HepG2 (cell line): Measurements from ENCODE around the gene PKDREJ. TPM values are rescaled to one million over a fixed set of nuclear protein-coding genes. Genes with fewer than 3 reads are reported as not detected.

Experiments
- BHLHE40 ChIP-seq: IDR thresholded peaks from 2 replicates; pipeline ENCODE4 v1.6.1; 2011; ENCODE audit warnings: low read length, improper control_type of control experiment
- FLYWCH1 ChIP-seq: sonication (generic); formaldehyde crosslinking; IDR thresholded peaks from 2 replicates; pipeline ENCODE4 v1.8.1; 2023; ENCODE audit warnings: mild to moderate bottlenecking, missing genetic modification reagents
- FOSL1 ChIP-seq: sonication (generic); formaldehyde crosslinking; IDR thresholded peaks from 2 replicates; pipeline ENCODE4 v1.9.0; 2021; ENCODE audit warnings: missing genetic modification reagents, borderline replicate concordance
- GFI1 ChIP-seq: sonication (generic); formaldehyde crosslinking; IDR thresholded peaks from 2 replicates; pipeline ENCODE4 v1.5.0; 2020; ENCODE audit warnings: missing genetic modification reagents, mild to moderate bottlenecking, borderline replicate concordance
- MIER2 ChIP-seq: IDR thresholded peaks from 2 replicates; pipeline ENCODE4 v1.6.1; 2016; ENCODE audit warnings: missing biosample characterization, missing genetic modification reagents
- PAX8 ChIP-seq: sonication (generic); formaldehyde crosslinking; IDR thresholded peaks from 2 replicates; pipeline ENCODE4 v1.8.0; 2022; ENCODE audit warnings: mild to moderate bottlenecking, missing genetic modification reagents, borderline replicate concordance
- ZBTB42 ChIP-seq: sonication (generic); formaldehyde crosslinking; IDR thresholded peaks from 2 replicates; pipeline ENCODE4 v1.5.0; 2020; ENCODE audit warnings: mild to moderate bottlenecking, missing genetic modification reagents
- ZKSCAN1 ChIP-seq: fragments of 150-350 bp; IDR thresholded peaks from 2 replicates; pipeline ENCODE4 v1.6.1; 2014; ENCODE audit warnings: low read length
- ZNF326 ChIP-seq: sonication (generic); formaldehyde crosslinking; IDR thresholded peaks from 2 replicates; pipeline ENCODE4 v1.4.0; 2020; ENCODE audit warnings: missing genetic modification reagents, borderline replicate concordance
- ZNF782 ChIP-seq: sonication (generic); formaldehyde crosslinking; IDR thresholded peaks from 2 replicates; pipeline ENCODE4 v1.4.0; 2020; ENCODE audit warnings: missing genetic modification reagents, mild to moderate bottlenecking, borderline replicate concordance
- ZSCAN30 ChIP-seq: sonication (generic); formaldehyde crosslinking; IDR thresholded peaks from 2 replicates; pipeline ENCODE4 v1.5.0; 2020; ENCODE audit warnings: mild to moderate bottlenecking, missing genetic modification reagents
- polyA plus RNA-seq, 8 experiments: library from polyadenylated mRNA; depleted of rRNA in 3 of 8; stranded (reverse) in 7 of 8; unstranded in 1 of 8; fragments of >200 nt; fragmentation: Illumina TruSeq in 4 of 8; extraction: Trizol in 4 of 8; gene quantifications; 2 replicates each; pipeline versions ENCODE4 v1.2.1 to v1.2.3, GENCODE V29; 2011 to 2016; ENCODE audit warnings: low read depth in 4 of 8, missing spikeins in 1 of 8, mixed read lengths in 1 of 8; ENCODE audit not compliant: insufficient read depth in 1 of 8
- total RNA-seq, 5 experiments: library from RNA; depleted of rRNA; stranded (reverse); fragments of >200 nt; fragmentation: Illumina TruSeq; extraction: Trizol; gene quantifications; 2 replicates each; pipeline ENCODE4 v1.2.3, GENCODE V29; 2016; ENCODE audit warnings: low read depth in 1 of 5
- TF ChIP-seq, protein P1 (sequence below), 2 experiments: fragments of 450-650 bp in 1 of 2; sonication (generic) in 1 of 2; formaldehyde crosslinking in 1 of 2; IDR thresholded peaks; 2 replicates each; pipeline versions ENCODE4 v1.6.1 to v1.8.0; 2016 to 2022; ENCODE audit warnings: antibody characterized with exemption in 1 of 2, mild to moderate bottlenecking in 1 of 2, missing genetic modification reagents in 1 of 2
- TF ChIP-seq, protein P2 (sequence below): sonication (generic); formaldehyde crosslinking; IDR thresholded peaks from 2 replicates; pipeline ENCODE4 v1.8.1; 2023; ENCODE audit warnings: missing genetic modification reagents, mild to moderate bottlenecking, borderline replicate concordance
- TF ChIP-seq, protein P3 (sequence below): sonication (generic); formaldehyde crosslinking; IDR thresholded peaks from 2 replicates; pipeline ENCODE4 v1.8.0; 2022; ENCODE audit warnings: mild to moderate bottlenecking, missing genetic modification reagents, moderate library complexity
- TF ChIP-seq, protein P4 (sequence below): sonication (generic); formaldehyde crosslinking; IDR thresholded peaks from 2 replicates; pipeline ENCODE4 v1.5.0; 2020; ENCODE audit warnings: mild to moderate bottlenecking, missing genetic modification reagents

The PKDREJ gene
- total and polyA plus RNA-seq, 2 of the 13 experiments (the other 11 are each of a cell fraction or from before 2014, with no cell fraction given), result not detected

DNA sequence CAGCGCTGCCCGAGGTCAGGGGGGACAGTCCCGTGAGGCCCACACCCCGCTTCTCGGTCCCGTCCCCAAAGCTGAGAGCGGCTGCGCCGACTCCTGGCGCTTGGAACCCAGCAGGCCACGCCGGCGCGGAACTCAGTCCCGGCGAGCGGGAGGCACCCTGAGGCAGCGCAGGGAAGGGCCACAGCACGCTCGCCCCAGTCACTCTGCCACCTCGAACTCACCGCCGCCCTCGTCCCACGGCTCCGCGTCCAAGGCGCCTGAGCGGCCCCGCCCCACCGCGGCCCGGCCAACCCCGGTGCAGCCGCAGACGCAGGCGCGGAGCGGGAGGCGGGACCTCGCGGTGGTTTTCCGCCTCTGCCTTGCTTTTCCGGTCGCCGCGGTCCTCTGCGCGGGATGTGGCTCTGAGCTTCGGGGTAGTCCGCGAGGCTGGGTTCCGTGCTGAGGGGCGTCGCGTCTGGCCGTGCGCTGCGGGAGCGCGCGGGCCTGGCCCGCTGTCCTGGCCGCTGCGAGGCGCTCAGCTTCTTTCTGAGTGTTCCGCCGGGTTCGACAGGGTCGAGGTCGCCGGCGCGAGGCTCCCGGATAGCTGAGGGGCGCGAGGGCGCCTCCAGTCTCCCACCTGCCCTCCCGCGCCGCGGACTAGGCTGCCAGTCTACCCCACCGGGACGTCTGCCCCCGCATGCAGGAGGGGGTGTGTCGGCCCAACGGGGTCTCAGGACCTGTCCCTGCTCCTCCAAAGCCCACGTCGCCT is 12.9 kb downstream of the PKDREJ start, which contains the start of gene CDPF1 (continued):
- TF ChIP-seq, protein P1, sequence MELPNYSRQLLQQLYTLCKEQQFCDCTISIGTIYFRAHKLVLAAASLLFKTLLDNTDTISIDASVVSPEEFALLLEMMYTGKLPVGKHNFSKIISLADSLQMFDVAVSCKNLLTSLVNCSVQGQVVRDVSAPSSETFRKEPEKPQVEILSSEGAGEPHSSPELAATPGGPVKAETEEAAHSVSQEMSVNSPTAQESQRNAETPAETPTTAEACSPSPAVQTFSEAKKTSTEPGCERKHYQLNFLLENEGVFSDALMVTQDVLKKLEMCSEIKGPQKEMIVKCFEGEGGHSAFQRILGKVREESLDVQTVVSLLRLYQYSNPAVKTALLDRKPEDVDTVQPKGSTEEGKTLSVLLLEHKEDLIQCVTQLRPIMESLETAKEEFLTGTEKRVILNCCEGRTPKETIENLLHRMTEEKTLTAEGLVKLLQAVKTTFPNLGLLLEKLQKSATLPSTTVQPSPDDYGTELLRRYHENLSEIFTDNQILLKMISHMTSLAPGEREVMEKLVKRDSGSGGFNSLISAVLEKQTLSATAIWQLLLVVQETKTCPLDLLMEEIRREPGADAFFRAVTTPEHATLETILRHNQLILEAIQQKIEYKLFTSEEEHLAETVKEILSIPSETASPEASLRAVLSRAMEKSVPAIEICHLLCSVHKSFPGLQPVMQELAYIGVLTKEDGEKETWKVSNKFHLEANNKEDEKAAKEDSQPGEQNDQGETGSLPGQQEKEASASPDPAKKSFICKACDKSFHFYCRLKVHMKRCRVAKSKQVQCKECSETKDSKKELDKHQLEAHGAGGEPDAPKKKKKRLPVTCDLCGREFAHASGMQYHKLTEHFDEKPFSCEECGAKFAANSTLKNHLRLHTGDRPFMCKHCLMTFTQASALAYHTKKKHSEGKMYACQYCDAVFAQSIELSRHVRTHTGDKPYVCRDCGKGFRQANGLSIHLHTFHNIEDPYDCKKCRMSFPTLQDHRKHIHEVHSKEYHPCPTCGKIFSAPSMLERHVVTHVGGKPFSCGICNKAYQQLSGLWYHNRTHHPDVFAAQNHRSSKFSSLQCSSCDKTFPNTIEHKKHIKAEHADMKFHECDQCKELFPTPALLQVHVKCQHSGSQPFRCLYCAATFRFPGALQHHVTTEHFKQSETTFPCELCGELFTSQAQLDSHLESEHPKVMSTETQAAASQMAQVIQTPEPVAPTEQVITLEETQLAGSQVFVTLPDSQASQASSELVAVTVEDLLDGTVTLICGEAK (IDR thresholded peaks at IDR 0.05), result no peak
- TF ChIP-seq, protein P1 (CRISPR knock-in tag; IDR thresholded peaks at IDR 0.05), result peak; percentile 84
- peak; percentile 69; the same call in 1 of the 2 replicates for TF ChIP-seq ZSCAN30
- TF ChIP-seq GFI1 (CRISPR knock-in tag), result peak; percentile 76; the same call in 1 of the 2 replicates
- no peak; the same call in 1 of the 2 replicates for TF ChIP-seq ZBTB42
- no peak for TF ChIP-seq FLYWCH1 (CRISPR knock-in tag)
- no peak for TF ChIP-seq FOSL1
- TF ChIP-seq BHLHE40, result no peak
- TF ChIP-seq, protein P2, sequence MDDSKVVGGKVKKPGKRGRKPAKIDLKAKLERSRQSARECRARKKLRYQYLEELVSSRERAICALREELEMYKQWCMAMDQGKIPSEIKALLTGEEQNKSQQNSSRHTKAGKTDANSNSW, result no peak
- TF ChIP-seq, protein P3, sequence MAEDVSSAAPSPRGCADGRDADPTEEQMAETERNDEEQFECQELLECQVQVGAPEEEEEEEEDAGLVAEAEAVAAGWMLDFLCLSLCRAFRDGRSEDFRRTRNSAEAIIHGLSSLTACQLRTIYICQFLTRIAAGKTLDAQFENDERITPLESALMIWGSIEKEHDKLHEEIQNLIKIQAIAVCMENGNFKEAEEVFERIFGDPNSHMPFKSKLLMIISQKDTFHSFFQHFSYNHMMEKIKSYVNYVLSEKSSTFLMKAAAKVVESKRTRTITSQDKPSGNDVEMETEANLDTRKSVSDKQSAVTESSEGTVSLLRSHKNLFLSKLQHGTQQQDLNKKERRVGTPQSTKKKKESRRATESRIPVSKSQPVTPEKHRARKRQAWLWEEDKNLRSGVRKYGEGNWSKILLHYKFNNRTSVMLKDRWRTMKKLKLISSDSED (CRISPR knock-in tag), result 0 out of 2 replicates have a peak, but pooled peaks have one; percentile 72
- no peak for TF ChIP-seq ZNF326 (CRISPR knock-in tag)
- no peak; the same call in 1 of the 2 replicates for TF ChIP-seq ZNF782 (CRISPR knock-in tag)
- TF ChIP-seq ZKSCAN1, result no peak
- peak; percentile 34; the same call in 1 of the 2 replicates for TF ChIP-seq PAX8 (CRISPR knock-in tag)
- TF ChIP-seq, protein P4, sequence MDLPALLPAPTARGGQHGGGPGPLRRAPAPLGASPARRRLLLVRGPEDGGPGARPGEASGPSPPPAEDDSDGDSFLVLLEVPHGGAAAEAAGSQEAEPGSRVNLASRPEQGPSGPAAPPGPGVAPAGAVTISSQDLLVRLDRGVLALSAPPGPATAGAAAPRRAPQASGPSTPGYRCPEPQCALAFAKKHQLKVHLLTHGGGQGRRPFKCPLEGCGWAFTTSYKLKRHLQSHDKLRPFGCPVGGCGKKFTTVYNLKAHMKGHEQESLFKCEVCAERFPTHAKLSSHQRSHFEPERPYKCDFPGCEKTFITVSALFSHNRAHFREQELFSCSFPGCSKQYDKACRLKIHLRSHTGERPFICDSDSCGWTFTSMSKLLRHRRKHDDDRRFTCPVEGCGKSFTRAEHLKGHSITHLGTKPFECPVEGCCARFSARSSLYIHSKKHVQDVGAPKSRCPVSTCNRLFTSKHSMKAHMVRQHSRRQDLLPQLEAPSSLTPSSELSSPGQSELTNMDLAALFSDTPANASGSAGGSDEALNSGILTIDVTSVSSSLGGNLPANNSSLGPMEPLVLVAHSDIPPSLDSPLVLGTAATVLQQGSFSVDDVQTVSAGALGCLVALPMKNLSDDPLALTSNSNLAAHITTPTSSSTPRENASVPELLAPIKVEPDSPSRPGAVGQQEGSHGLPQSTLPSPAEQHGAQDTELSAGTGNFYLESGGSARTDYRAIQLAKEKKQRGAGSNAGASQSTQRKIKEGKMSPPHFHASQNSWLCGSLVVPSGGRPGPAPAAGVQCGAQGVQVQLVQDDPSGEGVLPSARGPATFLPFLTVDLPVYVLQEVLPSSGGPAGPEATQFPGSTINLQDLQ (CRISPR knock-in tag), result peak; percentile 65
- TF ChIP-seq MIER2 (CRISPR knock-in tag), result no peak
